NCI-H146 (cell line): ENCODE data around the gene CDK18.

ENCODE experiments used
- DNase-seq: peaks from one replicate; lab custom pipeline; 2025; lab: John Stamatoyannopoulos, UW

Gene CDK18

DNA sequence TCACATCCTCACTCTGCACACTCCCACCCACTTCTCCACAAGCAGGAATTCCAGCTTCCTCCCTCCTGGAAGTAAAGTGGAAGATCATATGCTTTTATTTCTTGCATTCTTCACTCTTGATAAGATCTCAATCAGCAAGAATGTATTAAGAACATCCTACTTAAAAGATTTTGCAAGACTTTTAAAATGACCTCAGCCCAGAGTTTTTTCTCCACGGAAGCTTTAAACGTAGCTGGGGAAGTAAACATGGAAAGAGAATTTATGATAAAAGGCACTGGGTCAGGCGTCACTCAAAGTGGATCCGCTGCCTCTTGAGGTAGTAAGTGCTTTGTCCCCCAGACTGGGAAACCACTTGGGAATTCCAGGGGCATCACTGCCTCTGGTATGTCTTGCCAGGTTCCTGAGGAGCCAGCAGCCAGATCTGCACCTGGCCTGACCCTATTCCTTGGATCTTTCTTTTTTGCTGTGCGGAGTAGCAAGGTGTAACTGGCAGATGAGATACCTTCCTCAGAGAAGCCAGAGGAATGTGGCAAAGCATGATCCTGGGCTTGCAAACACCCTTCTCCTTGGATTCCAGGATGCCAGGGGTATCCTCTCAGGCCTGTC, 33.9 kb downstream of the CDK18 start:
- no peak for DNase-seq

DNA sequence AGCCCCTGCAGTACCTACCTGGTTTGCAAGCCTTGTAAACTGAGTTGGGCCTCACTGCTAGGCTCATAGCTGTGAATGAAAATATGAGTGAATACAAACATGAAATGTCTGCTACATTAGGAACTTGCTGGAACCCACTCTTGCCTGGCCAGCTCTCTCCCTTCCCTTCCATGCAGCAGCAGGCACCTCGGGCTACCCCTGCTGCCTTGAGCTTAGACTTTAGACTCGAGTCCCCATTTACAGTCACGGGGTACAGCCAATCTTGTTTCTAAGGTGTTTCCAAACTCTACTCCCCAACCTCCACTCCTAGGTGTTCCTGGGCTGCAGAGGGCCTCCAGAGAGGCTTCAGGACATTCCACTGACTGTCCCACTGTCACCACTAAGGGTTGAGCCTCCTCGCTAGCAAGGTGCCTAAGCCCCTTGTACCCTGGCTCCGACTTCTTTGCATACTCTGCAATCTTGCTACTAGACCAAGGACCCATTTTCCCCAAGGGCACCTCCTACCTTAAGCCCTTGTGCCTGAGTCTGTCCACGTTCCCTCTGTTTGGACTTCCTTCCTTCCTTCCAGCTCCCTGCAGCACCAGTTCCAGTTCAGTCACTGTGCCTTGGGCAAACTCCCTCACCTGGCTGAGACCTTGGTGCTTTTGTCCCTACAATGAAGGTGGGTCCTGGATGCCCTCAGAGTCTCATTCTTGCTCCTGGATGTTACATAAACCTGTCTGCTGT, 36.9 kb downstream of the CDK18 start:
- no peak for DNase-seq

DNA sequence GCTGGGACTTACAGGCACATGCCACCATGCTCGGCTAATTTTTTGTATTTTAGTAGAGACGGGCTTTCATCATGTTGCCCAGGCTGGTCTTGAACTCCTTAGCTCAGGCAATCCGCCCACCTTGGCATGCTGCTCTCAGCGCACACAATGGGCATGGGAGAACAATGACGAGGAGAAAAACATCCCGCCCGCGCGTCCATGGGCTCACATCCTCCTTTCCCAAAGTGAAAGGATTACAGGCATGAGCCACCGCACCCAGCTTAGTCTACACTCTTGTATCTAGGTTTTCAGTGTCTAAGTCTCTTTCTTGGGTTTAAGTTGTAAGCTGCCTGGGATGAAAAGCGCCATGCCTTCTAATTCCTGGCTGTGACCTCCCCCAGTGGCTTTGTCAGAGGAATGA, 37.9 kb downstream of the CDK18 start:
- no peak for DNase-seq

DNA sequence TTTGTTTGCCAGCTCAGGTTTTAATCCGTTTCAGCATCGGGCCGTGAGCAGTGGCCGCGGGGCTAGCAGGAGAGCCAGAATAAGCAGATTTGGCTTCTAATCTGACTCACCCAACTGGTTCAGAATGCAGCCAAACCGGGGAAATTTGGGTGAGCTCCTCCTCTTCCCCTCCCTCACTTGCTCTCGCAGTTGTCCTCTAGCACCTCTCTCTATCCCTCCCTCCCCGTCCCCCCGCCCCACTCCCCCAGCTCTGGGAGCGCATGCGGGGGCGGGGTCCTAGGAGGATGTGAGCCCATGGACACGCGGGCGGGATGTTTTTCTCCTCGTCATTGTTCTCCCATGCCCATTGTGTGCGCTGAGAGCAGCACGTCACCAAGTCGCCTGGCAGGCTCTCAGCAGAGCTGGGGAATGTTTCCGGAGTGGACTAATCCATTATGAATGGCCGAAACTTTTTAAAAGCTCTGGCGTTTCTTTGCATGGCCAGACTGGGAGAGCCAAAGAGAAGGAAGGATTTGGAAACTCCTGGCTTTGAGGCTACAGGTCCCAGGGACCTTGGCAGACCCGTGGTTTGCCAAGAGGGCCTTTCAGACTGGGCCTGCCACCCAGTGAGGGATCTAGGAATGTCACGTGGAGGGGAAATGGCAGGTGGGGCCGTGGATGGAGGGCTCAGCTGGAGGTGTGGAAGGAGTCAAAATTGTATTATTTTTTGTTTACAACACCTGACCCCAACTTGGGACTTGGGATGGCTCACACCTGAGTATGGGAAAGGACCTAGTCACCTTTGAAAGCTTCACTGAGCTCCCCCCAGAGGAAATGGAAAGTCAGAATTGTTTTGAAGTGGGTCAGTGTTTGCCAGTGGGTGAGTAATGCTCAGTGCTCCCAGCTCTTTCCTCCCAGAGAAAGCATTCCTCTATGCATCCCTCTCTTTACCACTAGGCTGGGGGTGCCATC, 39.2 kb downstream of the CDK18 start:
- DNase-seq, result peak; percentile 86

DNA sequence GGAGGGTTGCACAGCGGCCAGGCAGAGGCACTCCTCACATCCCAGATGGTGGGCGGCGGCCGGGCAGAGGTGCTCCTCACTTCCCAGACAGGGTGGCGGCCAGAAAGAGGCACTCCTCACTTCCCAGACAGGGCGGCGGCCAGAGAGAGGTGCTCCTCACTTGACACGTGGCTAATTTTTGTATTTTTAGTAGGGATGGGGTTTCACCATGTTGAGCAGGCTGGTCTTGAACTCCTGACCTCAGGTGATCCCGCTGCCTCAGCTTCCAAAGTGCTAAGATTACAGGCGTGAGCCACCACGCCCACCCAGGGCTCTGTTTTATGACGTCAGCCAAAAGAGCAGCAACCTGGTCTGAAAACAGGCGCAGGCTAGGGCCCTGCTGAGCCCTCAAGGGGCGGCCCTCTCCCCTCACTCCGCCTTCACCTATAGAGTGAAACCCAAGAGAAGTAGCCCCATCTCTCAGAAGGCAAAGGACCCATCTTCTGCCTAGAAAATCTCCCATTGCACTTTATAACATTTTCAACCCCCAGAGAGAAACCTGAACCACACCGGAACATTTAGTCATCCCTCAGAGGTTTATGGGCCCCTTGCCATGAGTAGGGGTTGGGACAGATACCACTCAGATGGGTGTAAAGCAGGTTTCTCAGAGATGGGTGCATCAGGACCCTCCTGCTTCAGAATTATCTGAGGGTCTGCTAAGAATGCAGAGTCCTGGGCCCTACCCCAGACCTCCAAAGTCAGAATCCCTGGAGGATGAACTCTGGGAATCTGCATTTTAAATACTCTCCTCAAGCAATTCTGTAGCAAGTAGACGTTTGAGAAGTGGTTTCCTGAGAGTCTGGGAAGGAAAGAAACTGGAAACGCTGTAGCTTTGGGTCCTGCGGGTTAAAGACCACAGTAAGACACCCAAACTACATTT, 40.8 kb downstream of the CDK18 start:
- DNase-seq, result no peak

DNA sequence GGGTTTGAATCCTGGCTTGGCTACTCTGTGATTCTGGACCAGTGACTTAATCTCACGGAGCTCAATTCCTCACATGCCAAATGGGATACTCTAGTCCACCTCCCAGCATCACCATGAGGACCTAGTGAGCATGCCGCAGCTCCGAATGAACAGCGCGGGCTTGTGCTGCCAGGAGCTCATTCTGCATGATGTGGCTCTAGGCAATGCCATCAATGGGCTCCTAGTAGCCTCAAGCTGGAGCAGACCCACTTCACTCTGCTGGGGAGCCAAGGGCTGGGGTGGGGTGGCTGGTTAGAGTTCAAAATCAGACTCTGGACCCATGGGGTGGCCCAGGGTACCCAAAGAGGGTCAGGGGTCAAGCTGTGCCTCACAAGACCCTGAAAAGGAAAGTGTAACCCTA, 41.5 kb downstream of the CDK18 start:
- no peak for DNase-seq

DNA sequence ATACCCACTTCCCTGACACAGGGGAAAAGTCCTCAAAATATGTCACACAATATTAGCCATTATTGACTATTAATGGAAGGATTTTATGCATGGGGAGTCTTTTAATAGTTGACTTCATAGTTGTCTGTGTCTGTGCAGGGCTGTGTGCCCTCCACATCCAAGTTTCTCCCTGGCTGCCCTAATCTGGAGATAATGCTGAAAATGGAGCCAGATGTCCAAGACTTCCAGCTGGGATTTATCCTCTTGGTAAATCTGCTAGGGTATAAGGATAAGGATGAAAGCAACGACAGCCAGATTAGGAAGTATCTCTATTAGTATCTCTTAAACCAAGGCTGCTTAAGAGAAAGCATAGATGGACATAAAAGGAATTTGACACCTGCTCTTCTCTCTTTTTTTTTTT, 42.1 kb downstream of the CDK18 start:
- DNase-seq, result no peak

DNA sequence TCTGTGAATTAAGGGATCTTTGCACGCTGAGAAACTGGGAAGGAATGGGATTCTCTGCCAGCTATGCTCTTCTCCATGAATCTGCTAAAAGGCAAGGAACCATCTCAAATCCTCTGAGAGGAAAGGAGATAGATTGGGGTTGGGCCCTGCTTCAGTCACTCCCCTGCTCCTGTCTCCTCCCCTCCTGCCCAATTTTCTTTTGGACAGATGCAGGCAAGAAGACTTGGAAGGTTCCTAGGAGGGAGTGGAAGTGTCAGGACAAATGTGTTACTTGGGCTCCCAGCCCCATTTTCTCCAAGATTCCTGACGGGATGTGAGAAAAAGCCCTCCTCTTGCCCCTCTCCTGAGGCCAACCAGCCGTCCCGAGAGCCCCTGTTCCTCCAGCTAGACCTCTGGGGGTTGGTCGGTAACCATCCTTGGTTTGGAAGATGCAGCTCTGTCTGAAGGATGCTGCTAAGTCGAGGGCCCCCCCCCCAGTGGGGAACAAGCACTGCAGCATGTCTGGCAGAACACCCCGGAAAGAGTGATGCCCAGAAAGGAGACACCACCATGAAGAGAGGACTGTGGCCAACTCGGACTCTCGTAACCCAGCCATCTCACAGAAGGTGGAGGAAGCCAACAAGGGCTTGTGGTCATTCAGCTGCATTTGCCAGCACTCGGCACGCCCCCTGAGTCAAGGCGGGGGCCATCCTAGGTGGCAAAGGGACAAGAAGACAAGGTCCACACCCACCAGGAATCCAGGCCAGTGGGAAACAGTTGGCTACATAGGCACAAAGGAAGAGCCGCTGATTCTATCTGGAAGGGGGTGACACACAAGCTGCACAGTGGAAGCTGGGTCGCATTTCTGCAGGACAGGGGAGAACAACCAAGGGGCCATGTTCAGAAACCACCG, 43.7 kb downstream of the CDK18 start:
- no peak for DNase-seq

DNA sequence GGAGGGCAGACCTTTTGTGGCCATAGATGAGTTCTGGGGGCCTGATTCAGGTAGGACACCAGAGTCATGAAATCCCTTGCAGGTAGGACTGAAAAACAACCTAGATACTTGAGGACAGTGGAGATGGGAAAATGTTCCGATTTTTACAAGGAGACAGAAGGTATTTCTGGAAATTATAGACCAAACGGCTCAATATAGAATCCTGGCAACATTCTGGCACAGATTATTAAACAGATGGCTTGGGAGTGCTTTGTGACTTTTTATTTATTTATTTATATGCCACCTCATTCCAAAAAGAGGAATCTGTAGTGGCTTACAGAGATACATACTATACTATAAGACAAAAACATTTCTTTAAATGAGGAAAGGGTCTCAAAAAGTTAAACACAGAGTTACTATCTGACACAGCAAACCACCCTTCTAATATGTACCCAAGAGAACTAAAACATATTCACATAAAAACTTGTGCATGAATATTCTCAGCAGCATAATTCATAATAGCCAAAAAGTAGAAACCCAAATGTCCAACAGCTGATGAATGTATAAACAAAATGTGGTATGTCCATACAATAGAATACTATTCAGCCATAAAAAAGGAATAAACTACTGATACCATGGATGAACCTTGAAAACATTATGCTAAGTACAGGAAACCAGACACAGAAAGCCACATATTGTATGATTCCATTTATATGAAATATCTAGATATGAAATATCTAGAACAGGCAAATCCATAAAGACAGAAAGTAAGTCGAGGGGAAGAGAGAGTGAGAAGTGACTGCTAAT, 49.8 kb downstream of the CDK18 start:
- no peak for DNase-seq

DNA sequence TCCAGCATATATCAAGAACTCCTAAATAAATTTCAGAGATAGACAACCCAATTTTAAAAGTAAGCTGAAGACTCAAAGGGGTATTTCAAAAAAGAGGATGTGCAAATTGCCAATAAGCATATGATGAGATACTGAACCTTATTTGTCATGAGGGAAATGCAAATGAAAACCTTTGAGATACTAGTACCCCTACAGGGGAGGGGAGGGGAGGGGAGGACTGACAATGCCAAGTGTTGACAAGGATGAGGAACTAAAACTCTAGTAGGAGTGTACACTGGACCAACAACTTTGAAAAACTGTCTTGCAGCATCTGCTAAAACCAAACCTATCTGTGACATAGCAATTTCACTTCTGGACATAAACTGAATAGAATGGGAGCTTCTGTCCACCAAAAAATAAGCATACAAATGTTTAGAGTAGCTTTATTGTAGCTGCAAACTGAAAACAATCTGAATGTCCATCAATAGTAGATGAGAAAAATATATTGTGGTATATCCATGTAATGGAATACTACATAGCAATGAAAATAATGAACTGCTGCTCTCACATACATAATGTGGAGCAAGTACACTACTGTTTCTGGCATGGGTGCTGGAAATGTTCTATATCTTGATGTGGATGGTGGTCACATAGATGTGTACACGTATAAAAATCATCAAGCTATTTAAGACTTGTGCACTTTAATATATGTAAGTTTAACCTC, 57.2 kb downstream of the CDK18 start:
- DNase-seq, result no peak

DNA sequence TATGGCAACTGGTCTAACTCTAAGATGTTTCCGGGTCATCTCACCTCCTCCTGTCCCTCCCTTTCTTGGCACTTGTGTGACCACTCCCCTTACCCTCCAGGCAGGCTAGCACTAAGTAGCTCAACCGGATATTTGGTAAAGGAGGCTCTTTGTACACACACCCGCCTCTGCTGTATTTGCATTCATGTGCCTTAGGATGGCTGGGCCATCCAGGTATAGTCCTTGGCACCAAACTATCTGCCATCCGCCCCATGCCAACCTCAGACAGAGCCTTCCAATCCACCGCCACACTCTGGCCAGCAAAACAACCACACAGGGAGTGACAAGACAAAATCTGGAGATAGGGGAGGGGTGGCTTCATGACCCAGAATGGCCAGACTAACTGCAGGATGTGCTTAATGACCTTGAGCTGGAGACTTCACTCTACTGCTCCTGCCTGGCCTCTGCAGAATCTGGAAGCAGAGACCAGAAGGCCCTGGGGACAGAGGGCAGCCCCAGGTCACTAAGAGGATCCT, 59.5 kb downstream of the CDK18 start:
- DNase-seq, result no peak

DNA sequence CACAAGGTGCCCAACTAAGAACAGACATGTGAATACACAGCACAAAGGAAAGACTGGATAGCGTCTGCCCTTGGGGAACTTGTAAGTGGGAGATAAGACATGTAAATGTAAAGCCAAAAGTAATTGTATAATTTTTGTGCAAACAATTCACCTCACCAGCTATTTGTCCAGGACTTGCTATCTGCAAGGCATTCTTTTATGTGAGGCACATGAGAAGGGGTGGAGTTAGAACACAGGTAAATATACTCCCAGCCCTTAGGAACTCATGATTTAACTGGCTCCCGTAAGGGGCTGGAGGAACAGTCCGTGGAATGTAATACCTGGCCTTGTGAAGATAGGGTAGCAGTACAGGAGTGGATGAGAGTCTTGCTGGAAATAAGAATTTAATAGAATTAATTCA, 61.3 kb downstream of the CDK18 start:
- DNase-seq, result peak; percentile 88

DNA sequence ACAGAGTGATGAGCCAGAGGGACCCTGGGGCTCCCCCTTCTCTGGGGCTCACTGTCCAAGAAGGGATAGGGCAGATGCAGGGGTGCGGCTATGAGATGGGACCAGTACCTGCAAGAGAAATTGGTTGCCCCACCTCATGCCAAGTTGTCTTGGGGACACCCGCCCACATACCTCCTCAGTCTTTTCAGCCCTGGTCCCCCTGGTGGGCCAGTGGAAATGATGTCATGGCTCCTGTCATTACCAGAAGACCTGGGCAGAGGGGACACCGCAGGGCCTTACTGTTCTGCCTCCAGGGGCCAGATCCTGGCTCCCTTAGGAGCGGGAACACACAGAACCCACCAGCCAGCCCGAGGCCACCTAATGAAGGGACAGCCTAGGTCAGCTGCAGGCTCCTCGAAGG, 63.2 kb downstream of the CDK18 start:
- DNase-seq, result no peak

DNA sequence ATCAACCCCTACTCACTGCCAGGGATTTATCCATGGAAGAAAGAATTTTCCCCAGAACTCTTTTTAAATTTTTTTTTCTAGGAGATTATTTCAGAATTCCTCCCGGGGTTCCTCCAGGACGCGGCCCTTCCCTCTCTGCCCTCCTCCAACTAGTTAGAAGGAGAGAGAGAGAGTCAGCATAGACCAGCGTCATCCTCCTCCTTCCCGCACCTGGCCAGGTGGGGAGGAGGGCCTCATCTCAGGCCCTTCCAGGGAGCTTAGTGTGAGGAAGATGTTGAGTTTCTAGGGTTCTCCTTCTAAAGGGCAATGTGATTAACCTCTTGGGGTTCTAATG, 63.6 kb downstream of the CDK18 start:
- DNase-seq, result no peak

DNA sequence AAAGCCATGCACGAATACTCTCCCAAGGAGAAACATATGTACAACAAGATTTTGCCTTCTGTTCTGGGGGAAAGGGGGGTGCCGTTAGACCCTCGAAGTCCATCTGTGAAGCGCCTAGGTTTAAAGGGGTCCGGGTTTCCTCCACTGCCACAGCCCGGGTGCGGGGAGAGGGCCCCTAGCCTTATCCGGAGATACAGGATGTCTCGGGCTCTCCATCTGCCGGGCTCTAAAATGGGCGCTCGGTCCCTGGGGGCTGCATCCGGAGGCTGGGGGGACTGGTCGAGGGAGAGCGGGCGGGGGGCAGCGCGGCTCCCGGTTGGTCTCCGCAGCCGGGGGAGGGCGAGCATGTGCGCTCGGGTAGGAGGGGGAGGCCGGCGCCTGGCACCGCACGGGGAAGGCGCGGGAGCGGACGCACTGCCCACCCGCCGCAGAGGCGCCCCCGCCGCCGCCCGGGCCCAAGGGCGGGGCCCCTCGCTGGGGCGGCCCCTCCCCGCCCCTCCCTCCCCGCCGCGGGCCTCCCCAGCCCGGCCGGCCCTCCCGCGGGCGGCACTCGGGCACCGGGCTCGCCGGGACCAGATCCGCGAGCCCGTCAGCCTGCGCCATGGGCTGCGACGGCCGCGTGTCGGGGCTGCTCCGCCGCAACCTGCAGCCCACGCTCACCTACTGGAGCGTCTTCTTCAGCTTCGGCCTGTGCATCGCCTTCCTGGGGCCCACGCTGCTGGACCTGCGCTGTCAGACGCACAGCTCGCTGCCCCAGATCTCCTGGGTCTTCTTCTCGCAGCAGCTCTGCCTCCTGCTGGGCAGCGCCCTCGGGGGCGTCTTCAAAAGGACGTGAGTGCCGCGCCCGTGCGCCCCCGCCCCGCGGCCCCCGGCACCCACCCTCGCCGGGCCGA, 64.2 kb downstream of the CDK18 start:
- peak; percentile 26 for DNase-seq

DNA sequence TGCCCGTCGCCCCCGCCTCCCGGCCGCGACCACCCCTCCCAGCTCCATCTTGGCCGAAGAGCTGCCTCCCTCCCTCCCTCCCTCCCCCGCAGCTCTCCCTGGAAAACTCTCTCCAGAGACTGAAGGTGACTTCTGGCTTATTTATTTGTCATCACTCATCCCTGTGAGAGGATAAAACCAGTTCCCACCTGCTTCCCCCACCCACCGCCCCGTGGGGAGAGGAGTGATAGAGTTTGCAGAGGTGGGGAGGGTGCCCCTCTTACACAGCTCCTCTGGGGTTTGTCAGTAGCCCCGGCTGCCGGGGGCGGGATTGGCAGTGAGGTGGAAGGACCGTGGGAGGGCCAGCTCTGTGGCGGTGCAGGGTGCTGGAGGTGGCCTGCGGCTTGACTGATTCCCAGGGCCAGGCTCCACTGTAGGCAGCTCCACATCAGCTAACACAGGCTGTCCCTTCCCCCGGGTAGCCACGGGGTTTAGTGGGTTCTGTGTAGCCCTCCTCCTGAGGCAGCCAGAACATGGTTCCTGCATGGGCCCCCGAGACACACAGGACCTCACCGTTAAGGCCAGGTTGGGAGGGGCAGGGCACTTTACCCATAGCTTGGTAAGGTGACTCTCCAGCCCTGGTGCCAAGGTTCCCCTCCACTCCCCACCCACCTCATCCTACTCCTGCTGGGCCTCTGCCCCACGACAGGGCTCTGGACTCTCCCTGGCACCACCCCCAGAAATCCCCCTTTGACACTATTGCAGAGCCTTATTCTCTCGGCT, 65.1 kb downstream of the CDK18 start:
- DNase-seq, result peak; percentile 26

DNA sequence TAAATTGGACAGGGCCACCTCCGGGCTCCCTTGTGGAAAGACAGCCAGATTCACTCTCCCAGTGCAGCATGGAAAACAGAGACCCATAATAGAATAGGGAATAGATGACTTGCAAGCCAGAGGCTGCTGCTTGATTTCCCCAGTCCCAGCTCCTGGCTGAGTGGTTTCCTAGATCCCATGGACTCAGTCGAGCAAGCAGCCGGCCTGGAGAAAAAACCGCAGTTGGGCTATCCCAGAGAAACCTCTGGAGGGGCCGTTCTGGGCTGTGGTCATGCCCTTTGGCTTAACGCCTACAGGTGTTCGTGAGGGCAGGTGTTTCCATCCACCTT, 65.7 kb downstream of the CDK18 start:
- DNase-seq, result no peak
